ENCODE data around the gene C17orf107. TPM values are rescaled to one million over a fixed set of nuclear protein-coding genes. Genes with fewer than 3 reads are reported as not detected.

Gene C17orf107
- total and polyA plus RNA-seq, 3 donors from 2014 or later = 1.5 to 4.1 (median 2.8) TPM

- no peaks in the 10 kb centered on the region for H3K27me3 ChIP-seq
- DNase-seq = no peak
- WGBS, 2 donors = 76 to 78% methylated on average over 24 to 27 of the region's 27 CpGs
- H3K4me3 ChIP-seq = no peak overlapping the region
- H3K27ac ChIP-seq = no peak overlapping the region
- no peaks in the 10 kb centered on the region for H3K36me3 ChIP-seq (ENCODE audit: low read depth, missing control alignments)
- intact Hi-C loops (cut with DNase I; ENCODE audit: low total_unique reads) = loop anchor here (10.0 kb wide), 1 partner anchor 191 kb away; the partner anchor contains the start of gene PELP1
- H3K9me3 ChIP-seq = no peaks in the 10 kb centered on the region
- TF ChIP-seq POLR2A (IDR thresholded peaks at IDR 0.05) = no peak
- TF ChIP-seq, protein P1, sequence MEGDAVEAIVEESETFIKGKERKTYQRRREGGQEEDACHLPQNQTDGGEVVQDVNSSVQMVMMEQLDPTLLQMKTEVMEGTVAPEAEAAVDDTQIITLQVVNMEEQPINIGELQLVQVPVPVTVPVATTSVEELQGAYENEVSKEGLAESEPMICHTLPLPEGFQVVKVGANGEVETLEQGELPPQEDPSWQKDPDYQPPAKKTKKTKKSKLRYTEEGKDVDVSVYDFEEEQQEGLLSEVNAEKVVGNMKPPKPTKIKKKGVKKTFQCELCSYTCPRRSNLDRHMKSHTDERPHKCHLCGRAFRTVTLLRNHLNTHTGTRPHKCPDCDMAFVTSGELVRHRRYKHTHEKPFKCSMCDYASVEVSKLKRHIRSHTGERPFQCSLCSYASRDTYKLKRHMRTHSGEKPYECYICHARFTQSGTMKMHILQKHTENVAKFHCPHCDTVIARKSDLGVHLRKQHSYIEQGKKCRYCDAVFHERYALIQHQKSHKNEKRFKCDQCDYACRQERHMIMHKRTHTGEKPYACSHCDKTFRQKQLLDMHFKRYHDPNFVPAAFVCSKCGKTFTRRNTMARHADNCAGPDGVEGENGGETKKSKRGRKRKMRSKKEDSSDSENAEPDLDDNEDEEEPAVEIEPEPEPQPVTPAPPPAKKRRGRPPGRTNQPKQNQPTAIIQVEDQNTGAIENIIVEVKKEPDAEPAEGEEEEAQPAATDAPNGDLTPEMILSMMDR (IDR thresholded peaks at IDR 0.05) = no peak
- H3K4me1 ChIP-seq = peaks cover 3% of the 10 kb centered on the region
Measured at GRCh38 chr17:4895657-4896331, 3.5 kb upstream of the C17orf107 start.

- WGBS, 2 donors = 88 to 92% methylated on average over 20 to 27 of the region's 27 CpGs
- intact Hi-C loops (cut with DNase I; ENCODE audit: low total_unique reads) = loop anchor here (10.0 kb wide), 1 partner anchor 192 kb away; the partner anchor contains the start of gene PELP1
- Histone ChIP-seq H3K27me3 (no peaks in the 10 kb centered on the region), H3K9me3 (no peaks in the 10 kb centered on the region), H3K4me3 (no peak overlapping the region), H3K36me3 (ENCODE audit: low read depth, missing control alignments) (no peaks in the 10 kb centered on the region), H3K27ac (no peak overlapping the region), H3K4me1 (peaks cover 3% of the 10 kb centered on the region)
- TF ChIP-seq, protein P1 (IDR thresholded peaks at IDR 0.05) = no peak
- TF ChIP-seq POLR2A (IDR thresholded peaks at IDR 0.05) = no peak
- DNase-seq = no peak
Measured at GRCh38 chr17:4896332-4897197, 2.8 kb upstream of the C17orf107 start.

DNA sequence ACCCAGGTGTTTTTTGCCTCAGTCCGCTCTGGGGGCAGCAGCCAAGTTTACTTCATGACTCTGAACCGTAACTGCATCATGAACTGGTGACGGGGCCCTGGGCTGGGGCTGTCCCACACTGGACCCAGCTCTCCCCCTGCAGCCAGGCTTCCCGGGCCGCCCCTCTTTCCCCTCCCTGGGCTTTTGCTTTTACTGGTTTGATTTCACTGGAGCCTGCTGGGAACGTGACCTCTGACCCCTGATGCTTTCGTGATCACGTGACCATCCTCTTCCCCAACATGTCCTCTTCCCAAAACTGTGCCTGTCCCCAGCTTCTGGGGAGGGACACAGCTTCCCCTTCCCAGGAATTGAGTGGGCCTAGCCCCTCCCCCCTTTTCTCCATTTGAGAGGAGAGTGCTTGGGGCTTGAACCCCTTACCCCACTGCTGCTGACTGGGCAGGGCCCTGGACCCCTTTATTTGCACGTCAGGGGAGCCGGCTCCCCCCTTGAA, 2.1 kb upstream of the C17orf107 start:
- TF ChIP-seq POLR2A (IDR thresholded peaks at IDR 0.05) = no peak
- TF ChIP-seq, protein P1 (IDR thresholded peaks at IDR 0.05) = no peak
- intact Hi-C loops (cut with DNase I; ENCODE audit: low total_unique reads) = loop anchor here (10.0 kb wide), 1 partner anchor 192 kb away; the partner anchor contains the start of gene PELP1
- H3K4me3 ChIP-seq = no peak overlapping the region
- no peaks in the 10 kb centered on the region for H3K9me3 ChIP-seq
- H3K4me1 ChIP-seq = peaks cover 5% of the 10 kb centered on the region
- no peaks in the 10 kb centered on the region for H3K27me3 ChIP-seq
- H3K36me3 ChIP-seq (ENCODE audit: low read depth, missing control alignments) = no peaks in the 10 kb centered on the region
- DNase-seq = no peak
- 74 to 75% methylated on average over 10 of the region's 10 CpGs for WGBS, 2 donors
- no peak overlapping the region for H3K27ac ChIP-seq

GRCh38 chr17:4897785-4898184, 1.6 kb upstream of the C17orf107 start:
- TF ChIP-seq, protein P1 (IDR thresholded peaks at IDR 0.05) = no peak
- no peak for TF ChIP-seq POLR2A (IDR thresholded peaks at IDR 0.05)
- no peak overlapping the region for H3K27ac ChIP-seq
- 69 to 83% methylated on average over 5 of the region's 5 CpGs for WGBS, 2 donors
- no peak overlapping the region for H3K4me3 ChIP-seq
- intact Hi-C loops (cut with DNase I; ENCODE audit: low total_unique reads) = loop anchor here (10.0 kb wide), 1 partner anchor 193 kb away; the partner anchor contains the start of gene PELP1
- H3K36me3 ChIP-seq (ENCODE audit: low read depth, missing control alignments) = no peaks in the 10 kb centered on the region
- no peak for DNase-seq
- H3K27me3 ChIP-seq = no peaks in the 10 kb centered on the region
- H3K4me1 ChIP-seq = peaks cover 8% of the 10 kb centered on the region
- H3K9me3 ChIP-seq = no peaks in the 10 kb centered on the region
